Effector CD4-positive, alpha-beta T cell (primary cell): ENCODE data around the gene OPCML.

Experiments
- DNase-seq: peaks from one replicate; pipeline ENCODE4 v3.0.0-alpha.2; 2020

OPCML gene

GRCh38 chr11:132971351-132971750 lies 561.0 kb downstream of the OPCML start:
- DNase-seq = no peak

DNA sequence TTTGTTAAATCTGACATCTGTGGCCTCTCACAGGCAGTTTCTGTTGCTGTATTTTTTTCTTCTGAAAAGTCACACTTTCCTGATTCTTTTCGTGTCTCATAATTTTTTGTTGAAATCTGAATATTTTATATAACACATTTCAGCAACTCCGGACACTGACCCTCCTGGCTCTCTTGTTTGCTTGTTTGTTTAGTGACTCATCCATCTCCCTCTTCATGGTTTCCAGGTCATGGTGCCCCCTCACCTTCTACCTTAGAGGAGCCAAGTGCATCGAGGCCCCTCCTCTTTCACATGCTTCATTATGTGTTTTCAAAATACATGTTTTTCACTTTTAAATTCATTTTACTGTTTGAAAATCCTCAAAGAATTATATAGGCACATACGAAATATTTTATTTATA lies 562.4 kb downstream of the OPCML start:
- no peak for DNase-seq

DNA sequence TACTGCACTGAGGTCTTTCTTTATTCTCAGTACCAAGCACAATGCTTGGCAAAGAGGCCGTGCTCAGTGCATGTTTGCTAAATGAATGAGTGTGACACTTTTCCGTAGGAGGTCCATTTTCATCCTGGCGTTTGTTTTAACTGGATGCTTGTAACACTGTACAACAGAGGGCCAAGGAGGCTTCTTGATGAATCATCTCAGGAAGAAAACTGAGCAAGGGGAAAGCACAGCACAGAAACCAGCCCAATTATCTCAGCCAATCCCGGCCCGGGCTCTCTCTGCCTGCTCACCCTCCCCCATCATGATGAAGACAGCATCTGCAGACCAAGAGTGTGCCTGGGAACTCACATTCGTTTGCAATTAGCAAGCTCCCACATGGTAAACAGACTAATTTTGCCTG lies 570.3 kb downstream of the OPCML start:
- no peak for DNase-seq

DNA sequence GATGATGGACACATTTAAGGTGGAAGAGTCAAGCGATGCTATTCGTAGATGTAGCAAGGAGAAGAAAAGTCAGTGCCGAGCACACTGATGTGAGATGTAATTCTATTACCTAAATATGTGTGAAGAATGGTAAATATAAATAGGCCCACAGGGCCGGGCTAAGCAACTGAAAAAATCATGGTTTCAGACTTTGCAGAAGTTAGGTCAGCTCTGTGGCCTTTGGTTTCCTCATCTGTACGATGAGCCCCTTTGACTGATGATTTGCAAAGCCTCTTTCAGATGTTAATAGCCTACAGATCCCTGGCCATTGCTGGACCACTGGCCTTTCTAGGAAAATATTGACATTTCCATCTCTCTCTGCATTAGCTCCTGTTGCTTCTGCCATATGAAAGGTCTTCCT lies 570.8 kb downstream of the OPCML start:
- DNase-seq = no peak

DNA sequence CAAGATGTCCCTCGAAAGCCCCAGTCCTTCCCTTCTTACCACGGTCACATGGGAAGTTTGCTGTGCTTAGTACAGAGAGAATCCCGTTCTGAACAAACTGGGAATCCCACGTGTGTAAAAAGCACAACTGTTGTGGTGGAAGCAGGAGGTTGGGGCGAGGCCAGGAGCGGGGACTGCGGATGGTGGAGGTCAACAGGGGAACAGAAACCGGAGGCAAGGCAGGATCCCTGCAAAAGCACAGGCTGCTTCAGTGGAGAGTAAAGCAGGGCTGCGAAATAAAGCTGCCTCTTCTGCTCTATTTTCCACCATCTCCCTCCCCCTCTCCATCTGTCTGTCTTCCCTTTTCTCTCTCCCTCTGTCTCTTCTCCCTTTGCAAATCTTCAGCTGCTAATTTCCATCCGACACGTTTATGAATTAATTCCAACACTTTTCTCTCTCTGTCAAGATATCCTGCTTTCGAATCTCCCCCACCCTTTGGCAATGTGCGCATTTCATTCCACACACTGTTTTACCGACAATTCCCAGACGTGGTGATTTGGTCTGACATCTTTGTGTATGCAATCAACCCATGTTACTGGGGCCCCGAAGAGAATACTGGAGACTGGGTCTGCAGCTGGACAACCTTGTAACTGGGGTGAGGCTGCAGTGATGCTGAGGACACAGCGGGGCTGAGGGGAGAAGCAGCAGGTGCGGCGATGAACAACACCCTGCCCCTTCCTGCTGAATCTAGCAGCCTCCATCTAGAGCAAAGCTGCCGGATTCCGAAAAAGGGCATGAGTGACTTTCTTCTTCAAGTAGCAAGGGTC lies 571.8 kb downstream of the OPCML start:
- no peak for DNase-seq

DNA sequence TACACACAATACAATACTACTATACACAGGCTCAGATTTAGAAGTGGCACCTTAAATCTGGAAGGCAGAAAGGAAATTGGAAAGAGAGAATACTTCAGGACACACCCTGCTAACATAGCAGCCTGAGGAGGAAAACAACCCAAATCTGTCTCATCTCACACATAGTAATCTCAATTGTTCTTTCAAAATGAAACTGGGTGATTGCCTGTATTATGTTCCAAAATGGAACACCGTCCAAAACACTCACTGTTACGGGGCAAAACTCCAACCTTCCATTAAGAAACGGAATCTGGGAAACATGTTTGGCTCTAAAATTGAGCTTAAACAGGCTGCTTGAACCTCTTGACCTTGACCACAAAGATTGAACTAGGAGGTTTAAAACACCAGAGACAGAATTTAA lies 572.6 kb downstream of the OPCML start:
- no peak for DNase-seq

GRCh38 chr11:132957881-132958280 lies 574.4 kb downstream of the OPCML start:
- no peak for DNase-seq

DNA sequence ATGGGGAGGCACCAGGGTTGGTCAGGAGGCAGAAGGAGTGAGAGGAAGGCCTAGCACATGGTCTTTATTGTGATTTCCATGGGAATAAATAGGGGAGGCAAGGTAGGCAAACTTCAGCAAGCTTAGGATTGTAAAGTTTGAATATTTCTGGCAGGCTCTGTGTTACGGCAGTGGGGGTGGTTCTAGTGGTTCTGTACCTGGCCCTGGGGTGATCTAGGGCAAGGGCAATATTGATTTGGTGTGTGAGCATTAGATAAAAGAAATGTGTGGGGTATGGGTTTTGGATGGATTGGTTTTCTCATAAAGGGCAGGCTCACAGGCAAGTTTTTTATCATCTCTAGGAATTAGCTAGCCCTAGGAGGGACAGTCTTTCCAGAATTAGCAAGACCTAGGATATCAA lies 584.0 kb downstream of the OPCML start:
- DNase-seq = no peak

DNA sequence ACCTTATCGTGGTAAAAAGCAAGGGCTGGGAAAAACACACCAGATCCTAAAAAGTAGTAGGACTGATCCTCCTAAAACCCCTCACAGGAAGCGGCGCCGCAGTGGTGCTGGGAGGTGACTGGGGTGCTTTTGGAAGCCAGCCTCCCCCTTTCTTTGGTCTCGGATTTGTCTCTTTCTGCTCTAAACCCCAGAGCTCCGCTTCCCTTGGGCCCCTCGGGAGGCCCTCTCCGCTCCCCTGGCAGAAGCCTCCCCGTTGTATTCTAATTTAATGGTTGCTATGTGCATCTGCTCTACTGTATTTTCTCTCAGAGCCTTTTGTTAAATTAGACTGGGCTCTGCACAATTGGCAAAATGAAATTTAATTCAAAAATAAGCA lies 587.7 kb downstream of the OPCML start:
- no peak for DNase-seq

DNA sequence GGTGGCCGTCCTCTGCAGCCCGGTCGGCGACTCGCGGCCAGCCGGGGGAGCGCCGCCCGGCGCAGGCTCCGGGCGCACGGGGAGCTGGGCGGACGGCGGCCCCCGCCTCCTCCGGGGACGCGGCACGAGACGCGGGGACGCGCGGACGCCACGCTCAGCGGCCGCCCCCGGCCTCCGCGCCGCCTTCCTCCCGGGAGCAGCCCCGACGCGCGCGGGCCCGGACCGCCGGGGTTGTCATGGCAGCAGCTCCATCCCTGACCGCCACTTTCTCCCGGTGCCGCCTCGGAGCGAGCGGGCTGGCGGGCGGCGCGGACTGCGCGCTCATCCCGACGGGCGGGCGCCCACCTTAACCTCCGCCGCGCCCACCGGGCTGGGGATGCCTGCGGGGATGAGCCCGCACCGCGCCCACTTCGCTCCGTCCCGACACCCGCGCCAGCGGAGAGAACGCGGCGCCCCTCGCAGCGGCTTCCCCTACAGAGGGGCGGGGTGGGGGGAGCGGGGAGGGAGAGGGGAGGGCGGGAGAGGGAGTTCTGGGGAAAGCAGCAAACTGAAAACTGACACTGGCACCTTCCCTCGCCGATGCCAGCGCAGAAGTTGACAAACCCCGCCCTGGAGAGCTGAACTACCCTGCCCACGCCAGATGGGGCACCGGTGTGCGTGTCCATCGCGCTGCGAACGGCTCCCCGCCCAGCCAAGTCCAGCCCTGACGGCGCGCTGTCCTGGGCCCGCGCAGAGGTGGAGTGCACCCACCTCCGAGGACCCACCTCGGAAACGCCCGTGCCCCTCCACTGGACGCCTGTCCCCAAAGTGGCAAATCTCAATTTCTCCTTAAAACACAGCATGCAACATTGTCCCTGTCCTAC lies 588.4 kb downstream of the OPCML start:
- no peak for DNase-seq

DNA sequence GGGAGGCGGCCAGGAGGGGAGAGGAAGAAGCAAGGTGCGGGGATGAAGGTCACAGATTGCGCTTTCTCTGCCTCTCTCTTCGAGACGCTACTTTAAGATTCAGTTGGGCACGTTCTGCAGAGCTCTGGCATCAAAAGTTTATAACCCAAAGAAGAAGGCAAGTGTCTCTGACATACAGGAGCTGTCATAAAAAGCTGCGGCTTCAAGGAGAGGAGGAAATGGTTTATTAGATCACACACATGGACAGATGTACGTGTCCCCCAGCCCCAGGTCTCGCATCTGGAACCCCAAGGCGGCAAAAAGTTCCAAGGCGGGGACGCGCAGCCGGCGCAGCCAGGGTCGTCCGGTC lies 589.0 kb downstream of the OPCML start:
- DNase-seq = no peak

DNA sequence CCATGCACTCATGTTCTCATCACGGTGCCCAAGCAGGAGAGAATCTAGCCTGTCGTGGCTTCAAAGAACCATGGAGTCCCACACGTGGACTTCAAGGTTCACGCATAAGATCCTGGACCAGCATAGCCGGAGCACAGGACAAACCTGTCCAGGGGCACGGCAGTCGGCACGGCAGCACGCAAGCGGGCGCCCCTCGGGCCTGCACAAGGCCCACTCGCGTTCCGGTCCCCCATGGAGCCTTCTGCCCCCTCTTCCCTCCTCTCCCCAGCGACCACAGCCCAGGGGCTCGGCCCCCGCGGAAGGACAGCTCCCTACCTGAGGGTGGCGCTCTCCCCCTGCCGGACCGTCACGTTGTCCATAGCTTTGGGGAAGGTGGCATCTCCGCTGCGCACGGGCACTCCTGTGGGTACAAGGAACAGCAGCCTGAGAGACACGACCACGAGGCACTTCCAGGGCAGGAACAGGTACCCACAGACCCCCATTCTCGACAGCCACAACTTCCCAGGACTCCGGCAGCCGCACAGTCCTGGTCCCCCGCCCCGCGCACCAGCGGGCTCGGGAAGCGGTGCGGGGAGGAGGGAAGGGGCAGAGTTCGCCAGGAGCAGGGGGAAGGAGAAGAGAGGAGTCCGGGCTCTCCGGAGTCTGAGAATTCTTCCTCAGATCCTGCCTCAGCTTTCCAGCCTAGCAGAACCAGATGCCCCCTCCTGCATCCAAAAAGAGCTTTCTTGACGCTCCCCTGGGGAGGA lies 589.5 kb downstream of the OPCML start:
- no peak for DNase-seq

GRCh38 chr11:132941761-132942160 lies 590.5 kb downstream of the OPCML start:
- no peak for DNase-seq

GRCh38 chr11:132941024-132941646 lies 591.2 kb downstream of the OPCML start:
- DNase-seq = no peak

DNA sequence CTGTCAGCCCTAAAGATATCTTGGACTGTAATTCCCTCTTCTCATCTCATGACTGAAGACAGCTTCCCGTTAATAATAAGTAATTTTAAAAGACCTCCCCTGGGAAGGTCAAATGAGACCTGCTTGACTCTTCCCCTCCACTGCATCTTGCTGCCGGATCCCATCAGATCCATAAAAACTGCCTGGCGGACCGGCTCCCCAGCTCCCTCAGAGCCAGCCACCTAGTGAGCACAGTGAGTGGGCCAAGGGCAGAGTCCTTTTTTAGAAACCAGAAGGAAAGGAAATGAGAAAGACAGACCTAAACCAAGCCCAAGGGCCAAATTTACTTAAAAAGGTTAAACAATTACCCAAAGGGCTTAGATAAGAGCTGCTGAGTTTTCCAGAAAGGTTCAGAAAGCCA lies 595.3 kb downstream of the OPCML start:
- DNase-seq = no peak

DNA sequence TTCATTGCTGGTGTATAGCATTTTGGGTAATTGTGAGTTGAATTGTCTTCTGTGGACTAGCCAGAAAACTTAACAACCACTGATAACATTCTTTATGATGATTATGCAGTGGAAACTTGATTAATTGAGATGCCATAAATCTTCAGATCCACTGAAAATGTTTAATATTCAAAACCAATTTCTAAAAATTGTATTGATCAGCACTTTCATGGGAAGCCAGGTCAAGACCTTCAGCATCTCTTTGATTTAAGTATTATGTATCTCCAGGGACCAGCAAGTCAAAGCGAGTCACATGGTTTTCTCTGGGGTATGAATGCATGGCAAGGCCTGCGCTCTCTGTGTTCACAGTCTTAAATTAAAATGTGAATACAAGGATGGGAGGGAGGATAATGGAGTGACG lies 596.9 kb downstream of the OPCML start:
- no peak for DNase-seq

DNA sequence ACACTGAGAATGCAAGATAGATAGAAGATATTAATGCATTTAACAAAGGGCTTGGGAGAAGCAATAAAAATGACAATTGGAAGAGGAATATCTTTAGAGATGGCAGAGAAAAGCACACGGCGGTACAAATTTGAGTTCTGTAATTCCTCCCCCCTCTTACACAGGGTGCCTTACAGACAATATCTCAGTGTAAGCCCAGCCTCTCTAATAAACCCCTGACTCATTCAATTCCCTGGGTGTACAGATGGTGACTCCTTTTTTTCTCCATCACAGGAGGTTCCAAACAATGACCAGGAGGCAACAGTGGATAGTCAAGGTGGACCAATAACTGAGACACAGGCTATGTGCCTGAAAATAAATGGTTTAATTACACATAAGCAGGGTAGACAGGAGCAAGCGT lies 598.6 kb downstream of the OPCML start:
- DNase-seq = no peak

GRCh38 chr11:132925825-132926469 lies 606.4 kb downstream of the OPCML start:
- DNase-seq = no peak

GRCh38 chr11:132921597-132921996 lies 610.7 kb downstream of the OPCML start:
- DNase-seq = no peak

- no peak for DNase-seq
Measured at GRCh38 chr11:132920451-132921096, 611.7 kb downstream of the OPCML start.

- DNase-seq = no peak
Measured at GRCh38 chr11:132914600-132914999, 617.7 kb downstream of the OPCML start.

DNA sequence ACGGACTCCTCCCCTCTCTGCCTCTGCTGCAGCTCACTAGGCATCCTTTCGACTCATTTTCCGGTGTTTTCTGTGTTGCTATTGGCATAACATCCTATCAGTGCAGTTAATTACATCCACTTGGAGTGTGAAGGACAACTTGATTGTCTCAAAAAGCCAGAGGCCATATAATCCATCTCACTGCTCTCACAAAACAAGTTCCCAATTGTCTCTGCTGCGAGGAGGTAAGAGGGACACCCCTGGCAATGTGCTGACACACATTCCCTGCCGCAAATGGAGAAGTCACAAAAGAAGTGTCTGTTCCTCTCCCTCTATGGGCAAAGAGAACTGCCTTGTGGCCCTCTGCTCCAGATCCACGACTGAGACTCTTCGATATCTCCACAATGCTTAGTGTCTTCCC lies 618.4 kb downstream of the OPCML start:
- DNase-seq = no peak
